Neural cell (in vitro differentiated cells): Measurements from ENCODE around the gene SEC14L6. TPM values are rescaled to one million over a fixed set of nuclear protein-coding genes. Genes with fewer than 3 reads are reported as not detected.

ENCODE experiments used
- H2AFZ ChIP-seq: fragments of 200-600, 300-800 bp; sonication (generic), shearing (Covaris generic); 2 replicates; pipeline ENCODE4 v1.6.0; 2014; ENCODE audit warnings: low read depth, mild to moderate bottlenecking, antibody characterized with exemption, low read length, moderate library complexity
- H3F3A ChIP-seq: fragments of 200-600 bp; shearing (Covaris generic); 2 replicates; pipeline ENCODE4 v1.6.1; 2016; ENCODE audit warnings: mild to moderate bottlenecking, moderate library complexity, mixed read lengths, antibody characterized with exemption, low read length; ENCODE audit not compliant: insufficient read depth, poor library complexity, severe bottlenecking
- H3K27ac ChIP-seq: fragments of 200-600, 300-800 bp; sonication (generic), shearing (Covaris generic); 2 replicates; pipeline ENCODE4 v1.5.1; 2014; ENCODE audit warnings: mild to moderate bottlenecking, low read length, moderate library complexity
- H3K27me3 ChIP-seq: fragments of 300-800, 200-600 bp; sonication (generic), shearing (Covaris generic); 2 replicates; pipeline ENCODE4 v1.6.0; 2014; ENCODE audit warnings: mild to moderate bottlenecking, low read depth, low read length, moderate library complexity; ENCODE audit not compliant: insufficient read depth
- H3K36me3 ChIP-seq: fragments of 300-800, 200-600 bp; sonication (generic), shearing (Covaris generic); 2 replicates; pipeline ENCODE4 v1.5.1; 2014; ENCODE audit warnings: mild to moderate bottlenecking, antibody characterized with exemption, low read length, moderate library complexity; ENCODE audit not compliant: insufficient read depth
- H3K4me2 ChIP-seq: fragments of 300-800, 200-600 bp; sonication (generic), shearing (Covaris generic); 2 replicates; pipeline ENCODE4 v1.6.0; 2014; ENCODE audit warnings: mild to moderate bottlenecking, low read length
- H3K4me3 ChIP-seq: fragments of 300-800, 200-600 bp; sonication (generic), shearing (Covaris generic); 2 replicates; pipeline ENCODE4 v1.5.1; 2014; ENCODE audit warnings: mild to moderate bottlenecking, low read length, moderate library complexity
- H3K79me2 ChIP-seq: fragments of 200-600 bp; shearing (Covaris generic); replicated peaks from 2 replicates; pipeline ENCODE4 v1.6.0; 2014; ENCODE audit warnings: mild to moderate bottlenecking, low read length, moderate library complexity; ENCODE audit not compliant: insufficient read depth
- H3K9ac ChIP-seq: fragments of 300-800, 200-600 bp; sonication (generic), shearing (Covaris generic); 2 replicates; pipeline ENCODE4 v1.6.1; 2016; ENCODE audit warnings: mild to moderate bottlenecking, low read length, mixed read lengths
- H3K9me2 ChIP-seq: fragments of 200-600 bp; shearing (Covaris generic); 2 replicates; pipeline ENCODE4 v1.6.1; 2016; ENCODE audit warnings: mild to moderate bottlenecking, low read length, mixed read lengths; ENCODE audit not compliant: insufficient read depth
- H3K9me3 ChIP-seq: fragments of 200-600, 300-800 bp; sonication (generic), shearing (Covaris generic); 2 replicates; pipeline ENCODE4 v1.6.1; 2016; ENCODE audit warnings: mild to moderate bottlenecking, mixed run types, low read length, moderate library complexity, mixed read lengths
- H4K20me1 ChIP-seq: fragments of 200-600 bp; shearing (Covaris generic); 2 replicates; pipeline ENCODE4 v1.6.1; 2016; ENCODE audit warnings: mild to moderate bottlenecking, mixed run types; ENCODE audit not compliant: insufficient read depth
- EP300 ChIP-seq: fragments of 450-650 bp; conservative IDR thresholded peaks from 2 replicates; pipeline ENCODE4 v1.6.1; 2014; ENCODE audit warnings: antibody characterized with exemption, mild to moderate bottlenecking, moderate library complexity; ENCODE audit not compliant: poor library complexity, severe bottlenecking
- EZH2 ChIP-seq: fragments of 200-600, 300-800 bp; shearing (Covaris generic), sonication (generic); IDR thresholded peaks from 2 replicates; pipeline ENCODE4 v1.6.1; 2014; ENCODE audit warnings: antibody characterized with exemption, low read length, borderline replicate concordance, mild to moderate bottlenecking; ENCODE audit not compliant: insufficient read depth, poor library complexity, severe bottlenecking
- MXI1 ChIP-seq: fragments of 450-650 bp; conservative IDR thresholded peaks from 2 replicates; pipeline ENCODE4 v1.6.1; 2014; ENCODE audit warnings: antibody characterized with exemption, mild to moderate bottlenecking; ENCODE audit not compliant: poor library complexity, severe bottlenecking
- POLR2AphosphoS5 ChIP-seq: IDR thresholded peaks from 2 replicates; pipeline ENCODE4 v1.6.1; 2012
- RAD21 ChIP-seq: fragments of 450-650 bp; conservative IDR thresholded peaks from 2 replicates; pipeline ENCODE4 v1.6.1; 2014; ENCODE audit warnings: antibody characterized with exemption, mild to moderate bottlenecking, moderate library complexity
- SMC3 ChIP-seq: fragments of 450-650 bp; conservative IDR thresholded peaks from 2 replicates; pipeline ENCODE4 v1.6.1; 2014; ENCODE audit warnings: antibody characterized with exemption, mild to moderate bottlenecking, moderate library complexity; ENCODE audit not compliant: poor library complexity
- TAF1 ChIP-seq: IDR thresholded peaks from 2 replicates; pipeline ENCODE4 v1.6.1; 2012; ENCODE audit warnings: low read depth
- polyA plus RNA-seq: library from polyadenylated mRNA; depleted of rRNA; stranded (reverse); fragments of >200 nt; gene quantifications from 2 replicates; pipeline ENCODE4 v1.2.3, GENCODE V29; 2014
- TF ChIP-seq, protein P1 (sequence below): IDR thresholded peaks from 2 replicates; pipeline ENCODE4 v1.6.1; 2012; ENCODE audit warnings: borderline replicate concordance
- TF ChIP-seq, protein P2 (sequence below): fragments of 450-650 bp; IDR thresholded peaks from 2 replicates; pipeline ENCODE4 v1.5.1; 2014; ENCODE audit warnings: antibody characterized with exemption, mild to moderate bottlenecking, moderate library complexity; ENCODE audit not compliant: poor library complexity, severe bottlenecking

Gene SEC14L6
- polyA plus RNA-seq, 1 donor from 2014 or later = not detected

DNA sequence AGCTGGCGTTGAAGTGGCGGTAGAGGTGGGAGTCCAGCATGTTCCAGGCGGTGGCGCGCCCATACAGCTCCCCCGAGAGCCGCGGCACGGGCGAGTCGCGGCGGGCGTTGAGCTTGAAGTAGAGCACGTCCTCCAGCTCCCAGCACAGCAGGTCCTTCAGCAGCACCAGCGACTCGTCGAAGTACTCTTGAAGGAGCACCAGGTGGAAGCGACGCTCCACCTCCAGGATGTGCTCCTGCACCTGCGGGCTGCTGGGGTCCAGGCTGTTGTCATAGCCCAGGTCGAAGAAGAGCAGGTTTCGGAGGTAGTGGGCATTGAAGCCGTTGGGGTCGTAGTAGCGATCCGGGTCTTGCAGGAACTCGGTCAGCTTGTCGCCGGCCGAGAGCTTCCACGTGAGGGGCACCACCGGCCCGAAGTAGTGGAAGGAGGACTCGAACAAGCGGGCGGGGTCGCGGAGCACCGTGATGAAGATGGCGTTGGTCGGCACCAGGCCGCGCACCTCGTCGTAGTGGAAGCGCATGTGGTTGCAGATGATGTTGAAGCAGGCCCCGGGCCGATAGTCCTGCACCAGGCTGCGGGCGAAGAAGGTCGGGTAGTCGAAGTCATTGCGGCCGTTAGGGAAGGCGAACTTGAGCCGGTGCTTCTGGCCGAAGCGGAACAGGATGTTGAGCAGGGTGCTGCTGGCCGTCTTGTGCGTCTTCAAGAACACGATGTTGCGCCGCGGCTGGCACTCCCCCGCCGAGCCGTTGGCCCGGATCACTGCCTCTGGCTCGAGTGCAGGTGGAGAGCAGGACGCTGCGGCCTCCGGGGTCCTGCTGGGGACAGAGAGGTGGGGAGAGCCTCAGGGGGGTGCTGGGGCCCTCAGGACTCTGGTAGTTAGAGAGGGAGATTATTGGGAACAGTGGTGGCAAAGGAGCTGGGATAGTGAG lies 9.0 kb upstream of the SEC14L6 start:
- no peak overlapping the region for H3K4me2 ChIP-seq
- no peaks in the 10 kb centered on the region for H4K20me1 ChIP-seq
- H3K9me3 ChIP-seq = no peaks in the 10 kb centered on the region

DNA sequence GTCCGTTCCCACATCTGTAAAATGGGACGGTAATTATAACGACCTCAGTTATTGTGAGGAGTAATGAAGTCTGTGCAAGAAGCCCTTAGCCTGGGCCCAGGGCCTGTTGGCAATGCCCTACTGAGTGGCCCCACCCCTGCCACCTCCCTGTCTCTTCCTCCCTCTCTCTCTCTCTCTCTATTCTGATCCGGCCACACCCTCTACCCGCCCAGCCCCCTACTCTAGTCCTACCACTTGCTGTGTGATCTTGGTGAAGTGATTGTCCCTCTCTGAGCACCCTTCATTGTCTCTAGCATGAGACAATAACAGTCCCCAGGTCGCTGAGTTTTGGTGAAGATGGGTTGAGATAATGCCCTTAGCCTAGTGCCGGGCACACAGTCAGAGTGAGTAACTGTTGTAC lies 7.4 kb upstream of the SEC14L6 start:
- no peaks in the 10 kb centered on the region for H3F3A ChIP-seq
- H4K20me1 ChIP-seq = no peaks in the 10 kb centered on the region
- H3K9me3 ChIP-seq = no peaks in the 10 kb centered on the region
- no peak overlapping the region for H2AFZ ChIP-seq
- no peaks in the 10 kb centered on the region for H3K36me3 ChIP-seq
- no peak overlapping the region for H3K4me3 ChIP-seq
- TF ChIP-seq MXI1 = no peak
- no peak for TF ChIP-seq POLR2AphosphoS5
- no peak for TF ChIP-seq EP300
- TF ChIP-seq, protein P1, sequence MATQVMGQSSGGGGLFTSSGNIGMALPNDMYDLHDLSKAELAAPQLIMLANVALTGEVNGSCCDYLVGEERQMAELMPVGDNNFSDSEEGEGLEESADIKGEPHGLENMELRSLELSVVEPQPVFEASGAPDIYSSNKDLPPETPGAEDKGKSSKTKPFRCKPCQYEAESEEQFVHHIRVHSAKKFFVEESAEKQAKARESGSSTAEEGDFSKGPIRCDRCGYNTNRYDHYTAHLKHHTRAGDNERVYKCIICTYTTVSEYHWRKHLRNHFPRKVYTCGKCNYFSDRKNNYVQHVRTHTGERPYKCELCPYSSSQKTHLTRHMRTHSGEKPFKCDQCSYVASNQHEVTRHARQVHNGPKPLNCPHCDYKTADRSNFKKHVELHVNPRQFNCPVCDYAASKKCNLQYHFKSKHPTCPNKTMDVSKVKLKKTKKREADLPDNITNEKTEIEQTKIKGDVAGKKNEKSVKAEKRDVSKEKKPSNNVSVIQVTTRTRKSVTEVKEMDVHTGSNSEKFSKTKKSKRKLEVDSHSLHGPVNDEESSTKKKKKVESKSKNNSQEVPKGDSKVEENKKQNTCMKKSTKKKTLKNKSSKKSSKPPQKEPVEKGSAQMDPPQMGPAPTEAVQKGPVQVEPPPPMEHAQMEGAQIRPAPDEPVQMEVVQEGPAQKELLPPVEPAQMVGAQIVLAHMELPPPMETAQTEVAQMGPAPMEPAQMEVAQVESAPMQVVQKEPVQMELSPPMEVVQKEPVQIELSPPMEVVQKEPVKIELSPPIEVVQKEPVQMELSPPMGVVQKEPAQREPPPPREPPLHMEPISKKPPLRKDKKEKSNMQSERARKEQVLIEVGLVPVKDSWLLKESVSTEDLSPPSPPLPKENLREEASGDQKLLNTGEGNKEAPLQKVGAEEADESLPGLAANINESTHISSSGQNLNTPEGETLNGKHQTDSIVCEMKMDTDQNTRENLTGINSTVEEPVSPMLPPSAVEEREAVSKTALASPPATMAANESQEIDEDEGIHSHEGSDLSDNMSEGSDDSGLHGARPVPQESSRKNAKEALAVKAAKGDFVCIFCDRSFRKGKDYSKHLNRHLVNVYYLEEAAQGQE = no peak
- TF ChIP-seq TAF1 = no peak
- TF ChIP-seq RAD21 = no peak
- TF ChIP-seq, protein P2, sequence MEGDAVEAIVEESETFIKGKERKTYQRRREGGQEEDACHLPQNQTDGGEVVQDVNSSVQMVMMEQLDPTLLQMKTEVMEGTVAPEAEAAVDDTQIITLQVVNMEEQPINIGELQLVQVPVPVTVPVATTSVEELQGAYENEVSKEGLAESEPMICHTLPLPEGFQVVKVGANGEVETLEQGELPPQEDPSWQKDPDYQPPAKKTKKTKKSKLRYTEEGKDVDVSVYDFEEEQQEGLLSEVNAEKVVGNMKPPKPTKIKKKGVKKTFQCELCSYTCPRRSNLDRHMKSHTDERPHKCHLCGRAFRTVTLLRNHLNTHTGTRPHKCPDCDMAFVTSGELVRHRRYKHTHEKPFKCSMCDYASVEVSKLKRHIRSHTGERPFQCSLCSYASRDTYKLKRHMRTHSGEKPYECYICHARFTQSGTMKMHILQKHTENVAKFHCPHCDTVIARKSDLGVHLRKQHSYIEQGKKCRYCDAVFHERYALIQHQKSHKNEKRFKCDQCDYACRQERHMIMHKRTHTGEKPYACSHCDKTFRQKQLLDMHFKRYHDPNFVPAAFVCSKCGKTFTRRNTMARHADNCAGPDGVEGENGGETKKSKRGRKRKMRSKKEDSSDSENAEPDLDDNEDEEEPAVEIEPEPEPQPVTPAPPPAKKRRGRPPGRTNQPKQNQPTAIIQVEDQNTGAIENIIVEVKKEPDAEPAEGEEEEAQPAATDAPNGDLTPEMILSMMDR = no peak
- TF ChIP-seq EZH2 = no peak
- TF ChIP-seq SMC3 = no peak
- no peaks in the 10 kb centered on the region for H3K9me2 ChIP-seq
- H3K79me2 ChIP-seq = no peaks in the 10 kb centered on the region
- H3K27ac ChIP-seq = no peak overlapping the region
- no peak overlapping the region for H3K9ac ChIP-seq
- no peak overlapping the region for H3K4me2 ChIP-seq
- no peaks in the 10 kb centered on the region for H3K27me3 ChIP-seq

More for the DNA sequence above, 9.0 kb upstream of the SEC14L6 start:
- no peak overlapping the region for H3K9ac ChIP-seq
- H3K27me3 ChIP-seq = no peaks in the 10 kb centered on the region
- H3K4me3 ChIP-seq = no peak overlapping the region
- H3K9me2 ChIP-seq = no peaks in the 10 kb centered on the region
- no peak overlapping the region for H3K27ac ChIP-seq
- no peak overlapping the region for H2AFZ ChIP-seq
- H3F3A ChIP-seq = no peaks in the 10 kb centered on the region
- no peaks in the 10 kb centered on the region for H3K36me3 ChIP-seq
- no peaks in the 10 kb centered on the region for H3K79me2 ChIP-seq
- TF ChIP-seq EP300 = no peak
- no peak for TF ChIP-seq TAF1
- TF ChIP-seq RAD21 = no peak
- TF ChIP-seq, protein P1 = no peak
- TF ChIP-seq, protein P2 = no peak
- no peak for TF ChIP-seq EZH2
- TF ChIP-seq SMC3 = no peak
- TF ChIP-seq MXI1 = no peak
- TF ChIP-seq POLR2AphosphoS5 = no peak
